Gastrocnemius medialis (tissue), 4 donors: Measurements from ENCODE around the gene SMARCAL1. TPM values are rescaled to one million over a fixed set of nuclear protein-coding genes. Genes with fewer than 3 reads are reported as not detected.

Source experiments
- ATAC-seq, 2 donors: fragments of 150-250 bp; one replicate each; pipeline ENCODE4 v1.9.1; 2016
- DNase-seq, 2 donors: peaks; one replicate each; pipeline ENCODE4 v3.0.0-alpha.2; 2019
- H3K27ac ChIP-seq, 4 donors: fragments of 200-600 bp; sonication (generic); 1 replicate in 1 of 4; 2 replicates in 3 of 4; pipeline ENCODE4 v1.5.1; 2016 to 2018; ENCODE audit warnings: mild to moderate bottlenecking in 2 of 4, moderate library complexity in 1 of 4
- H3K27me3 ChIP-seq, 3 donors: fragments of 200-600 bp; sonication (generic) in 2 of 3; 1 replicate in 1 of 3; 2 replicates in 2 of 3; pipeline versions ENCODE4 v1.5.1 to v1.6.0; 2016 to 2019; ENCODE audit warnings: mild to moderate bottlenecking in 1 of 3, moderate library complexity in 1 of 3
- H3K36me3 ChIP-seq, 2 donors: fragments of 200-600 bp; sonication (generic) in 1 of 2; one replicate each; pipeline ENCODE4 v1.5.1; 2017 to 2018
- H3K4me1 ChIP-seq, 2 donors: fragments of 200-600 bp; sonication (generic) in 1 of 2; one replicate each; pipeline ENCODE4 v1.5.1; 2016 to 2017; ENCODE audit warnings: mild to moderate bottlenecking in 2 of 2
- H3K4me3 ChIP-seq, 4 donors: fragments of 200-600 bp; sonication (generic) in 3 of 4; 1 replicate in 1 of 4; 2 replicates in 3 of 4; pipeline ENCODE4 v1.5.1; 2016 to 2019; ENCODE audit warnings: mild to moderate bottlenecking in 2 of 4
- H3K9me3 ChIP-seq, 3 donors: fragments of 200-600 bp; sonication (generic) in 2 of 3; 1 replicate in 1 of 3; 2 replicates in 2 of 3; pipeline ENCODE4 v1.5.1; 2016 to 2019
- CTCF ChIP-seq, 5 experiments: fragments of 450-650 bp in 3 of 5; fragments of 200-600 bp in 2 of 5; sonication (generic) in 2 of 5; IDR thresholded peaks in 4 of 5; conservative IDR thresholded peaks in 1 of 5; 1 replicate in 4 of 5; 2 replicates in 1 of 5; pipeline ENCODE4 v1.5.1; 2016 to 2019; ENCODE audit warnings: antibody characterized with exemption in 5 of 5, mild to moderate bottlenecking in 3 of 5, moderate library complexity in 3 of 5
- POLR2A ChIP-seq, 2 donors: fragments of 450-650 bp; IDR thresholded peaks; one replicate each; pipeline ENCODE4 v1.6.1; 2017; ENCODE audit warnings: antibody characterized with exemption in 2 of 2, mild to moderate bottlenecking in 2 of 2, moderate library complexity in 2 of 2
- in situ Hi-C, 4 donors: fragments of 200-750 bp; cut with MboI; loops; one replicate each; pipeline versions ENCODE4 v1.15.0 to v1.8.0; 2017; ENCODE audit warnings: low sequenced_read_pairs in 4 of 4
- intact Hi-C: fragments of 100-400 bp; cut with DNase I; formaldehyde crosslinking; loops from one replicate; pipeline ENCODE4 v1.15.1; 2023; ENCODE audit warnings: low total_unique reads
- total RNA-seq, 4 donors: library from RNA; depleted of rRNA; stranded (reverse); fragments of >200 nt; gene quantifications; one replicate each; pipeline versions ENCODE4 v1.1.0 to v1.2.3, GENCODE V29; 2016

The SMARCAL1 gene
- total RNA-seq, 4 donors from 2014 or later = 5.8 to 20.7 (median 7.8) TPM

GRCh38 chr2:216391401-216391800 is 20.9 kb upstream of the SMARCAL1 start:
- intact Hi-C loops (no loop called here), in situ Hi-C loops (no loop called here)
- Histone ChIP-seq H3K9me3 (no peaks in the 10 kb centered on the region), H3K27me3 (no peaks in the 10 kb centered on the region), H3K4me3 (no peak overlapping the region), H3K4me1 (no peaks in the 10 kb centered on the region), H3K36me3 (no peaks in the 10 kb centered on the region), H3K27ac (no peak overlapping the region)
- ATAC-seq (no peak), DNase-seq (no peak)
- TF ChIP-seq POLR2A (IDR thresholded peaks at IDR 0.05) (no peak), CTCF (IDR thresholded peaks at IDR 0.05 in 4 of 5, conservative IDR thresholded peaks at IDR 0.05 in 1 of 5) (no peak)

DNA sequence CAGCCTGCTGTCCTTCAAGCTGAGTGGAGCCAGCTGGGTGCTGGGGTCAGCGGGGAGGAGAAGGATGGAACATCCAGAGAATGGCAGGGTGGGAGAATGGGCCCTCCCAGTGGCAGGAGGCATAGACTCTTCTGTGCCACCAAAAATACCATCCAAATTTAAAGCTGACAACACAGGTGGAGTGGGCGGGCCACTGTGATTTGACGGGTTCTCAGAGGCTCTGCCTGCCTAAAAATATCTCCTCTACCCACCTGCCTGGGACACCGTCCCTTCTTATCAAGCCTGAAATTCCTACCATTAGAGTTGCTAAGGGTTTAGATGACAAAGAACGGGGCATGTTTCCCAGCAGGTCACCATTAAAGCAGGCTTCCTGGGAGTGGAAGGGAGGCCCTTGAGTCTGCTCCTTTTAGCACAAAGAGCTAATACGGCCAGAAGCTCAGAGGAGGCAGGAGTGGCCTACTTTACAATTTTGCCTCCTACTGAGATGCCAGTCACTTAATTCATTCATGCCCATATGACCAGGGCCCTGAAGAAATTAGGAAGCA is 20.2 kb upstream of the SMARCAL1 start:
- DNase-seq (no peak), ATAC-seq (no peak)
- in situ Hi-C loops = no loop called here
- no peaks in the 10 kb centered on the region for H3K36me3 ChIP-seq
- TF ChIP-seq POLR2A (IDR thresholded peaks at IDR 0.05) = no peak
- no peak for TF ChIP-seq CTCF (IDR thresholded peaks at IDR 0.05 in 4 of 5, conservative IDR thresholded peaks at IDR 0.05 in 1 of 5)
- H3K9me3 ChIP-seq = no peaks in the 10 kb centered on the region
- intact Hi-C loops = no loop called here
- H3K27me3 ChIP-seq = no peaks in the 10 kb centered on the region
- no peaks in the 10 kb centered on the region for H3K4me1 ChIP-seq
- H3K4me3 ChIP-seq = no peak overlapping the region
- H3K27ac ChIP-seq = no peak overlapping the region

GRCh38 chr2:216392945-216393840 is 19.1 kb upstream of the SMARCAL1 start:
- Histone ChIP-seq H3K4me1 (no peaks in the 10 kb centered on the region), H3K36me3 (no peaks in the 10 kb centered on the region), H3K4me3 (no peak overlapping the region), H3K27me3 (no peaks in the 10 kb centered on the region), H3K27ac (no peak overlapping the region), H3K9me3 (no peaks in the 10 kb centered on the region)
- TF ChIP-seq CTCF (IDR thresholded peaks at IDR 0.05 in 4 of 5, conservative IDR thresholded peaks at IDR 0.05 in 1 of 5) = no peak
- no peak for TF ChIP-seq POLR2A (IDR thresholded peaks at IDR 0.05)
- DNase-seq (no peak), ATAC-seq (no peak)
- intact Hi-C loops (no loop called here), in situ Hi-C loops (no loop called here)

- TF ChIP-seq POLR2A (IDR thresholded peaks at IDR 0.05) (no peak), CTCF (IDR thresholded peaks at IDR 0.05 in 4 of 5, conservative IDR thresholded peaks at IDR 0.05 in 1 of 5) (no peak)
- no peak overlapping the region for H3K27ac ChIP-seq
- no peaks in the 10 kb centered on the region for H3K9me3 ChIP-seq
- ATAC-seq (no peak), DNase-seq (no peak)
- in situ Hi-C loops = no loop called here
- H3K4me1 ChIP-seq = no peaks in the 10 kb centered on the region
- no peaks in the 10 kb centered on the region for H3K36me3 ChIP-seq
- H3K4me3 ChIP-seq = no peak overlapping the region
- no peaks in the 10 kb centered on the region for H3K27me3 ChIP-seq
- intact Hi-C loops = no loop called here
Observed at GRCh38 chr2:216394881-216395280, 17.4 kb upstream of the SMARCAL1 start.
